Ramos (cell line): ENCODE data around the gene RPS27.
"Not testable (repeated sequence)": the region's sequence is repeated elsewhere in the genome, so short reads cannot be mapped to it uniquely, and the experiment has no call there.

Experiments used
- in situ Hi-C: fragments of 300-500 bp; cut with MboI; formaldehyde crosslinking; loops from one replicate; pipeline ENCODE4 v1.14.3; 2022; ENCODE audit warnings: low sequenced_read_pairs; ENCODE audit not compliant: unreplicated experiment

RPS27 gene

DNA sequence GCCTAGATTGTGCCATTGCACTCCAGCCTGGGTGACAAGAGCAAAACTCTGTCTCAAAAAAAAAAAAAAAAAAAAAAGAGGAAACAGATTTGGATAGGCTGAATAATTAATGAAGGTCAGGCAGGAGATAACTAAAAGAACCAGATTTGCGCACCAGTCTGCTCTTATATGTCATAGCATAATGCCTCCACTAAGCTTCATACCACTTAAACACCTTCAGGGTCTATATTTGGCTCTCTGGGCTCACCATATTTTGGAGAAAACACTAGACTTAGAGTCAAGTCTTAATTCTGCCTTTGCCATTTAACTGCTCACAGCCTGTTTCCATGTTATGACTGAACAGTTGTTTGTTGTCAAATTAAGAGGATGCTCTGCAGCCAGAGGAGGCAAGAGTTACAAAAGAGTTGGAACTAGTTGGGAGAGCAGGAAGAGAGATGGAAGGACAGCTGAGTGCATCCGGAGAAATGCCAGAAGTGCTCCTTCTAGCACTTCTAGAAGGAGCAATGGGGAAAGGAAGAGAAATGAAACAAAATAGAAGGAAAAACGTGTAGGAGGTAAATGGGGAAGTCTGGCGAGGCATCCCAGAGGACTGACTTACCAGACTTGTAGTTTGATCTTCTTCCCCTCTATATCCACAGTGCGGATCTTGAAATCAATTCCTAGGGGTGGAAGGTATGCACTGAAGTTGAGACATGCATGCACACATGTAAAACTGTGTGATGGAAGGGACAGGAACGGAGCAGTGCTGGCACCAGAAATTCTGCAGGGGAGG, 6.3 kb upstream of the RPS27 start:
- in situ Hi-C loops, result no loop called here

DNA sequence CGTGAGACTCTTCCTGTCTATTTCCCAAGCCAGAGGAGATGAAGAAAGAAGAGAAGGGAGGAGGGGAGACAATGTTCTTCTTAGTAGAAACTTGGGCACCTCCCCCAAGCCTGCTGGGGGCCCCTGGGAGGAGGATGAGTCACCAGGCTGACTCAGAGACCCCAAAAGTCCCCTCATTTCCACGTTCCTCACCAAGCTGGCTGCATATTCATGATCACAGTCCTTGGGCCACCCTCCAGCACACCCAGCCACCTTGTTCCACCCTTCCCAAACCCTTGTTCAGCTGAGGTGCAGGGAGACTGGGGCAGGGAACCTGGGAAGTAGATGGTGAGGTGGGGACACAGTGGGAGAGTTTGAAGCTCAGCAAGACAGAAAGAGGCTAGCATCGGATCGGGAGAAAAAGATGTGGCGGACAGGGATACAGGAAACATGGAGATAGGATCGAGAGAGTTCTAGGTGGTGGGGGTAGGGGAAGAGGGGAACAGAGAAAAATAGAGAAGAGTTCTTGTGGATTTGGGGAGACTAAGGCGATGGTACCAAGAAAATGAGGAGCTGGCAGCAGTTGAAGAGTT, 5.1 kb upstream of the RPS27 start:
- in situ Hi-C loops, result loop anchor here (5.0 kb wide), 1 partner anchor 308 kb away; the partner anchor contains the start of gene NPR1

DNA sequence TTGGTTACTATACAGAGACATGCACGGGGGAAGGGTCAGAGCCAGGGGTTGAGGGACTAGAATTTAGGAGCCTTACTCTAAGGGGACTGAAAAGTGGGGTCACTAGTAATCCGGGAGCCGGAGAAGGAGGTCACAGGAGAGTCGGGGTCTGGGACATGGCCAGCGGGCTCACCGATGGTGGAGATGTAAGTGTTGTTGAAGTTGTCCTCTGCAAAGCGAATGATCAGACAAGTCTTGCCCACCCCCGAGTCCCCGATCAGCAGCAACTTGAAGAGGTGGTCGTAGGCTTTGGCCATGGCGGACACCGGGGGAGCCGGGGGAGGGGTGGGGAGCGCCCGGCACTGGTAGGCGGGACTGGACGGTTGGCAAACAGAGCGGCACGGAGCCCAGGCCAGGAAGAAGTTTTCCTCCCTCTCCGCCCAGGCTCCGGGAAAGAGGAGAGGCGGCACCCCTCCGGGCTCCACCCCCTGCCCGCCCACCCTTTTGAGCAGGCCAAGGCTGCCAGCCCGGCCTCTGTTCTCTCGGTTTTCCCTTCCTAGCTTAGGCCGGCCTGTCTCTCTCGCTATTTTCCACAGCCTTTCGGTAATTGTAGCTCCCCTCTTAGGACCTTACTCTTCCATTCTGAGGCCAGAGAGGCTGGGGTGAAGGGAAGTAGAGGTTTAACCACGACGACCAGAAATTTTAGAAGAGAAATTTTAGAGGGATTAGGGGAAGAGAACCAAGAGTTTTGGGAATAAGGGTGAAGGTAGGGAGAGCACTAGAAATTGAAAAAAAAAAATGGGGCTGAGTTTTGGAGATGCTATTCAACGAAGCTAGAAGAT, 4.4 kb upstream of the RPS27 start, which contains the start of gene RAB13:
Gene RAB13, minus strand, starts transcription at position 399 of the 821 bp plus-strand sequence. Its CDS starts 103 bp downstream, at position 296.
- in situ Hi-C loops, result loop anchor here (5.0 kb wide), 1 partner anchor 309 kb away; the partner anchor contains the start of gene NPR1

DNA sequence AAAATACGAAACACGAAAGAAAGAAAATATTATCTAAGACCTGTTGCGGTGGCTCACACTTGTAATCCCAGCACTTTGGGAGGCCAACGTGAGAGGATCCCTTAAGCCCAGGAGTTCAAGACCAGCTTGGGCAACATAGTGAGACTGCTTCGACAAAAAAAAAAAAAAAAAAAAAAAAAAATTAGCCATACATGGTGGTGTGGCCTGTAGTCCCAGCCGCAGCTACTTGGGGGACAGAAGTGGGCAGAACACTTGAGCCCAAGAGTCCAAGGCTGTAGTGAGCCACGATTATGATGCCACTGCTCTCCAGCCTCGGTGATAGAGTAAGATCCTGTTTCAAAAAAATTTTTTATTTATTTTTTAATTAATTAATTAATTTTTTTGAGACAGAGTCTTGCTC, 2.9 kb upstream of the RPS27 start:
- in situ Hi-C loops, result loop anchor here (5.0 kb wide), 1 partner anchor 310 kb away; the partner anchor contains the start of gene NPR1

DNA sequence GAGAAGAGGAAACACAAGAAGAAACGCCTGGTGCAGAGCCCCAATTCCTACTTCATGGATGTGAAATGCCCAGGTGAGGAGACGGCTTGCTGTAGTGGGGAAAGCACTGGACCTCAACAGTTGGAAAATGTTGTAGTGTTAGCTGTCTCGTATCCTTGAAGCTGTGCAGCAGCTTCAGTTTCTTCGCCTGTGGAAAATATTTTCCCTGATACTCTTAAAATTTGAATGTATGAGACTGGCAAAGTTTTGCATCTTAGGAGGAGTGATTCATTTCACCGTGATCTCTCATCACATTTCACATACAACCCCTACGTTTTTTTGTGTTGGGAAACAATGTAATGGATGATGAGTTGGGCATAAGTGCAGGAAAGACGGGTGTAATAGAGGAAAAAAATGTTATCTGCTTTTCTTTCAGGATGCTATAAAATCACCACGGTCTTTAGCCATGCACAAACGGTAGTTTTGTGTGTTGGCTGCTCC, 629 bp downstream of the RPS27 start:
- in situ Hi-C loops, result no loop called here

DNA sequence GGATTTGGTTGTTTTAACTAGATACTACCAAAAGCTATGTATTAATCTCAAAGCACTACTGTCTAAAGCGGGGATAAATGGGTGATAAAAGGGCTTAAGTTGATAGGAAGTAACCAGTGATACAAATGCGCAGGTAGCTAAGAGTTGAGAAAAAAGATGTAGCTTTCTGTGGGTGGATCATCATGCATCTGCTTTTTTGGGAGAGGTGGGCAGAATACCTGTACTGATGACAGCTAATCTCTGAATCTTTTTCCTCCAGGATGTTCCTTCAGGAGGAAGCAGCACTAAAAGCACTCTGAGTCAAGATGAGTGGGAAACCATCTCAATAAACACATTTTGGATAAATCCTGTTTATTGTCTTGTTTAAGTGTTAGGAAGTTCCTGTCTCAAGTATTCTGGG, 1.2 kb downstream of the RPS27 start:
- in situ Hi-C loops, result no loop called here

DNA sequence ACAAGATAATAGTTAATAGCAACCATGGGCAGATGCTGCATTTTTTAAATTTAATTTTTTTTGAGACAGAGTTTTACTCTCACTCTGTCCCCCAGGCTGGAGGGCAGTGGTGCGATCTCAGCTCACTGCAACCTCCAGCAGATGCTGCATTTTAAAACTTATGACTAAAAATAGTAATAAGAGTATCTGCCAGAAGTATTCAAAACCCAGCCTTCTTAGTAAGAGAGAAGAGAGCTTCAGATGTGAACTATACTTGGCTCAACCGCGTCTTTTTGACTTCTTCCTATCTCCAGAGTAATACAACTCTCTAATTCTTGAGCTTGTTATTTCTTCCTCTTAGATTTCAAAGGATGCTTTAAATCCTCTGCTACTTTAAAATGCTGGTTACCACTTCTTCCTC, 4.6 kb downstream of the RPS27 start:
- in situ Hi-C loops, result no loop called here

DNA sequence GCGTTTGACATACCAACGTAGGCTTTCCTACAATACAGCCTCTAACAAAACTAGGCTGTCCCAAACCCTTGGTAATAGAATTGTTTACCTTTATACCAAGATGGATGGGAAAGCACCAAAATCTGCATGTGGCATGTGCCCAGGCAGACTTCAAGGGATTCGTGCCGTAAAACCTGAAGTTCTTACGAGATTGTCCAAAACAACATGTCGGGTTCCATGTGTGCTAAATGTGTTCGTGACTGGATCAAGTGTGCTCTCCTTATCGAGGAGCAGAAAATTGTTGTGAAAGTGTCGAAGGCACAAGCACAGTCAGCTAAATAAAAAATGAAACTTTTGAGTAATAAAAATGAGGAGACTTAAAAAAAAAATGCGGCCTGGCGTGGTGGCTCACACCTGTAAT, 5.1 kb downstream of the RPS27 start:
- in situ Hi-C loops, result no loop called here

DNA sequence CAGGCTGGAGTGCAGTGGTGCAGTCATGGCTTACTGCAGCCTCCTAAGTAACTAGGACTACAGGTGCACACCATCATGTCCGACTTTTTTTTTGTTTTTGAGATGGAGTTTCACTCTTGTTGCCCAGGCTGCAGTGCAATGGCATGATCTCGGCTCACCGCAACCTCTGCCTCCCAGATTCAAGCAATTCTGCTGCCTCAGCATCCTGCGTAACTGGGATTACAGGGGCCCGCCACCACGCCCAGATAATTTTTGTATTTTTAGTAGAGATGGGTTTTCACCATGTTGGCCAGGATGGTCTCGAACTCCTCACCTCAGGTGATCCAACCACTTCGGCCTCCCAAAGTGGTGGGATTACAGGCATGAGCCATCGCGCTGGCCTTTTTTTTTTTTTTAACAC, 6.3 kb downstream of the RPS27 start:
- in situ Hi-C loops, result not testable (repeated sequence)

DNA sequence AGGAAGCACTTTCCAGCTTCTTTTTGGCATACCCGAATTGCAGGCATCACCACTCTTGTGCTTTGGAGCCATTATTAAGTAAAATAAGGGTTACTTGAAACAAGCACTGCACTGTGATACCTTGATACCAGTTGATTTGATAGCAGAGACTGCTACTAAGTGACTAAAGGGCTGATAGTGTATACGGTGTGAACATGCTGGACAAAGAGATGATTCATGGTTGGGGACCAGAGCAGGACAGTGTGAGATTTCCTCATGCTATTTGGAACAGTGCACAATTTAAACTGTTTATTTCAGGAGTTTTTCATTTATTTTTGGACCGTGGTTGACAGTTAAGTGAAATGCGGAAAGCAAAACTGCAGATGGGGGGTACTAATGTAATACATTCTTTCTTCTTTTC, 9.9 kb downstream of the RPS27 start:
- in situ Hi-C loops, result no loop called here

DNA sequence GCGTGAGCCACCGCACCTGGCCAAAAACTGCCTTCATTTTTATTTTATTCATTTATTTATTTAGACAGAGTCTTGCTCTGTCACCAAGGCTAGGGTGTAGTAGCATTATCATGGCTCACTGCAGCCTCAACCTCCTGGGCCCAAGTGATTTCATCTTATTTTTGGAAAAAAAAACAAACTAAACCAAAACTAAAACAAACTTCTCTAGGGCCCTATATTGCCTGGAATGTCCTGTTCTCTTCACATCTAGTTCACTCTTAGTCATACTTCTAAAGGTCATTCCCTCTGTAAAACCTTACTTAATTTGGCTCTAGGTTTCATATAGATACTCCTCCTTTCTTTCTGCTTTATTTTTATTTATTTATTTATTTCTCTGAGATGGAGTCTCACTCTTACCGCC, 15.6 kb downstream of the RPS27 start:
- in situ Hi-C loops, result no loop called here

DNA sequence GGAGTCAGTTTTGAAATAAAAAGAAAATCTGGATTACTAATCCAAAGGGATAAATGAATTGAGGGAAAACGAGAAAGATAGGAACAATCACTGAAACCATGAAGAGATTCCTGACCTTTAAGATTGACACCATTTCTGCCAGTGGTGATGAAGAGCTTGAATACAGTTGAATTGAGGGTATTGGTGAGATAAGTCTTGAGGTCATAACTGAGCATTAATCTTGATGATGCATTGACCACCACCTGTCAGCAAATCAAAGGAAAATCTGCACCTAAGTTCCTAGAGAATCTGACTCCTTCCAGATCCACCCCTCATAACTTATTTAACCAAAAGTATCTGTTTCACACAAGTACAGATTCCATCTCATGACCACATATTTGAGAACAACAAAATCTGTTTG, 21.6 kb downstream of the RPS27 start:
- in situ Hi-C loops, result no loop called here

DNA sequence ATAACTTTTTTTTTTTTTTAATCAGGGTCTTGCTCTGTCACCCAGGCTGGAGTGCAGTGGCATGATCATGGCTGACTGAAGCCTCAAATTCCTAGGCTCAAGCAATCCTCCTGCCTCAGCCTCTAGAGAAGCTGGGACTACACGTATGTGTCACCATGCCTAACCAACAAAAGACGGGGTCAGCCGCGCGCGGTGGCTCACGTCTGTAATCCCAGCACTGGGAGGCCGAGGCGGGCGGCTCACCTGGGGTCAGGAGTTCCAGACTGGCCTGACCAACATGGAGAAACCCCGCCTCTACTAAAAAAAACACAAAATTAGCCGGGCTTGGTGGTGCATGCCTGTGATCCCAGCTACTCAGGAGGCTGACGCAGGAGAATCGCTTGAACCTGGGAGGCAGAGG, 22.0 kb downstream of the RPS27 start:
- in situ Hi-C loops, result not testable (repeated sequence)

DNA sequence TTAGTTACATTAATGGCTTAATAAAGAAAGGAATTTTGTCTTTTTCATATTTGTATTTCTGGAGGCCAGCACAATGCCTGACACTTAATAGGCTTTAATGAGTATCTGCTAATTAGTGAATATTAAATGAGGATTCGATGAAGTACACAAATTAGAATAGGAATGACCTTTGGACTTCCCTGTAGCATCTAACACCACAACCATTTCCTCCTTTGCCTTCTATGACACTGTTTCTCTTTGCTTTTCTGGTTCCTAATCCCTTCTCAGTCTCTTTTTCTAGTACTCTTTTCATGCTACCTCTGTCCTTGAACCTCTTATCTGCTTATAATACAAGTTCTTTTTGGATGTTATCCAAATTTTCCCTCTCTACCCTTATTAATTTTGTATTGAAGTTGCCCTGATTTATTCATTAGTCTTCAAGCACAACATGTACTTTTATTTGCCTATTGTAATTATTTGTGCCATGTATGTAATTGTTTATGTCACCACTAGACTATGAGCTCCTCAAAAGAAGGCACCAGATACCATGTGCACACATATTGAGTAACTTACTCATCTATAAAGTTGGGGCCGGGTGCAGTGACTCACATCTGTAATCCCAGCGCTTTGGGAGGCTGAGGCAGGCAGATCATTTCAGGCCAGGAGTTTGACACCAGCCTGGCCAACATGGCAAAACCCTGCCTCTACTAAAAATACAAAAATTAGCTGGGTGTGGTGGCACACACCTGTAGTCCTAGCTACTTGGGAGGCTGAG, 23.8 kb downstream of the RPS27 start:
- in situ Hi-C loops, result no loop called here

DNA sequence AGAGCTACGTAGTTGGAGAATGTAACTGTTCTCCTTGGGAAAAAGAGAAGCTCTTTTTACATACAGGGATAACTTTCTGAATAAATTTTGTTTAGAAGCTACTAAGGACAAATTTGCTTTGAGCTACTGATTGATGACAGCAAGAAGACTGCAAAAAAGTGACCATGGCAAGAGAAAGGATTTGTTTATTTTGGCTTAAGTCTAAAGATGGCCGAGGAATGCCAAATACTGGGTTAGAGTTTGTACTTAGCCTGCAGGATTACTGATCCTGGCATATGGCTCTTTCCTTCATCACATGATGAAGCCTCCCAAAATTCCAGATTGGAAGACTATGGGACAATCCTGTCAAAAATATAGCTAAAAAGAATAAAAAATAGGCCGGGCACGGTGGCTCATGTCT, 28.7 kb downstream of the RPS27 start:
- in situ Hi-C loops, result no loop called here

DNA sequence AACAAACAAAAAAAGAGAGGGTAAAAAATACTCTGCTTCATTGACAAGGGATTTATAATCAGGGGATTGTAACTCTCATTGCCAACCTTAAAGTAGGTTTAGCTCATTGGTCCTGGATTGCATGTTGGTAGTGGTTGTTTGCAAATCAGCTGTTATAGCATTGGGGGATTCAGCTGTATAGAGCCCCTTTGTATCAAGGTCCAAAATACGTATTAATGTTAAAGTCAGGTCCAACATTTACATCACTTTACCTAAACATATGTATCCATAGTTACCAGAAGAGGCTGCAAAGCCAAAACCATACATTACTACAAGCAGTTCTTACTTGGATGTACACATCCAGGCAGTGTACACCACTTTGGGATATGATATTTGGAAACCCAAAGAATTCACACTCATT, 29.4 kb downstream of the RPS27 start:
- in situ Hi-C loops, result no loop called here

DNA sequence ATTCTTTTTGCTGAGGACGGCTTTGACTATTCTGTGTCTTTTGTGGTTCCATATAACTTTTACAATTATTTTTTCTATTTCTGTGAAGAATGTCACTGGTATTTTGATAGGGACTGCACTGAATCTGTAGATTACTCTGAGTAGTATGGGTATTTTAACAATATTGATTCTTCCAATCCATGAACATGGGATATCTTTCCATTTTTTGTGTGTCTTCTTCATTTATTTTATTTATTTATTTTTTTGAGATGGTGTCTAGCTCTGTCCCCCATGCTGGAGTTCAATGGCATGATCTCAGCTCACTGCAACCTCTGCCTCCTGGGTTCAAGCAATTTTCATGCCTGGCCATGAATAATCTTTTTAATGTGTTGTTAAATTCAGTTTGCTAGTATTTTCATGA, 43.1 kb downstream of the RPS27 start:
- in situ Hi-C loops, result not testable (repeated sequence)
